Measurements from ENCODE around the gene MEPCE. TPM values are rescaled to one million over a fixed set of nuclear protein-coding genes. Genes with fewer than 3 reads are reported as not detected.

MEPCE gene
- total RNA-seq, 4 donors from 2014 or later: 27.9 to 34.2 (median 30.8) TPM

DNA sequence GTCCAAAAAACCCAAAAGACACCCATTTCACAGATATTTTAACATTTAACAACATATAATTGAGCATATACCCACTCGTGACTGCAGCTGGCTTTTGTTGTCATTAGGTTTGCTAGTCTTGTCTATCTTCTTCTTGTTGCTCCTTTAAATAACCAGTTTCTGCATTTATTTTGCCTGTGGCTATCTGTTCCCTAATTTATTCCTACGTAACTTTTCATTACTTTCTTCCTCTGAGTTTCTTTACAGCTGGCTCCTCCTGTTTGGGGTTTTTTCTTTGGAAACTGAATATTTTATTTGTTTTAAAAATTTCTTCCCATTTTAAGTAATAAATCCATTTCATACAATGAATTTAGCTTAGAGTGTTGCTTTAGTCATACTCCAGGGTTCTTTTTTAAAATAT, 41.9 kb upstream of the MEPCE start:
- Histone ChIP-seq H3K4me1 (peaks cover 0 to 4% (median 0%) of the 10 kb centered on the region in 3 donors), H3K27ac (no peak overlapping the region), H3K9me3 (no peaks in the 10 kb centered on the region), H3K27me3 (peaks cover 5% of the 10 kb centered on the region), H3K4me3 (no peak overlapping the region), H3K36me3 (no peaks in the 10 kb centered on the region)
- 57 to 73% methylated on average over 1 to 2 of the region's 2 CpGs for WGBS, 2 donors (ENCODE audit: low coverage in 1 of 2)
- TF ChIP-seq EP300 (IDR thresholded peaks at IDR 0.05): no peak
- TF ChIP-seq, protein P1, sequence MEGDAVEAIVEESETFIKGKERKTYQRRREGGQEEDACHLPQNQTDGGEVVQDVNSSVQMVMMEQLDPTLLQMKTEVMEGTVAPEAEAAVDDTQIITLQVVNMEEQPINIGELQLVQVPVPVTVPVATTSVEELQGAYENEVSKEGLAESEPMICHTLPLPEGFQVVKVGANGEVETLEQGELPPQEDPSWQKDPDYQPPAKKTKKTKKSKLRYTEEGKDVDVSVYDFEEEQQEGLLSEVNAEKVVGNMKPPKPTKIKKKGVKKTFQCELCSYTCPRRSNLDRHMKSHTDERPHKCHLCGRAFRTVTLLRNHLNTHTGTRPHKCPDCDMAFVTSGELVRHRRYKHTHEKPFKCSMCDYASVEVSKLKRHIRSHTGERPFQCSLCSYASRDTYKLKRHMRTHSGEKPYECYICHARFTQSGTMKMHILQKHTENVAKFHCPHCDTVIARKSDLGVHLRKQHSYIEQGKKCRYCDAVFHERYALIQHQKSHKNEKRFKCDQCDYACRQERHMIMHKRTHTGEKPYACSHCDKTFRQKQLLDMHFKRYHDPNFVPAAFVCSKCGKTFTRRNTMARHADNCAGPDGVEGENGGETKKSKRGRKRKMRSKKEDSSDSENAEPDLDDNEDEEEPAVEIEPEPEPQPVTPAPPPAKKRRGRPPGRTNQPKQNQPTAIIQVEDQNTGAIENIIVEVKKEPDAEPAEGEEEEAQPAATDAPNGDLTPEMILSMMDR (IDR thresholded peaks at IDR 0.05): no peak
- no peak for TF ChIP-seq POLR2A (IDR thresholded peaks at IDR 0.05)
- TF ChIP-seq POLR2AphosphoS5 (IDR thresholded peaks at IDR 0.05): no peak
- no peak for ATAC-seq

DNA sequence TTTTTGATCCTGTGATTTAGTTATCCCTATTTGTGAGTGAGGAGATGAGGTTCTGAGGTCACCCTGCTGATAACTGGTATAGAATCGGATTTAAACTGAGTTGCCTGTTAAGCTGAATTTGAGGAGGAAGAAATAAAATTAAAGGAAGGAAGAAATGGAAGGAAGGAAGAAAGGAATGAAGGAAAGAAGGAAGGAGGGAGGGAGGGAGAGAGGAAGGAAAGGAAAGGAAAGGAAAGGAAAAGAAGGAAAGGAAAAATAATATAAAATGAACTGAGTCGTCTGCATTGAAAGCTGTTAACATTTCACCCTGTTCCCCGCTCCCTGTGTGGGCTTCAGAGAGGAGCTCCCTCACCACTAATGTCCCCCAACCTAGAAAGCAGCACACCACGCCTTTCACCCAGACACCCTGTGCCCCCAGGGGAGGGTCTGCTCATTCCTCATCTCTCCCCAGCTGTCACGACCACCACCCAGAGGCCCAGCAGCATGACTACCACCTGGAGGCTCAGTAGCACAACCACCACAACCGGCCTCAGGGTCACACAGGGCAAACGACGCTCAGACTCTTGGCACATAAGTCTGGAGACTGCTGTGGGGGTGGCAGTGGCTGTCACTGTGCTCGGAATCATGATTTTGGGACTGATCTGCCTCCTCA, 40.1 kb upstream of the MEPCE start:
- TF ChIP-seq POLR2A (IDR thresholded peaks at IDR 0.05) (no peak), POLR2AphosphoS5 (IDR thresholded peaks at IDR 0.05) (no peak), EP300 (IDR thresholded peaks at IDR 0.05) (no peak)
- TF ChIP-seq, protein P1 (IDR thresholded peaks at IDR 0.05): no peak
- peaks cover 5% of the 10 kb centered on the region for H3K27me3 ChIP-seq
- H3K9me3 ChIP-seq: no peaks in the 10 kb centered on the region
- 74 to 100% methylated on average over 1 to 4 of the region's 9 CpGs for WGBS, 2 donors (ENCODE audit: low coverage in 1 of 2)
- H3K27ac ChIP-seq: no peak overlapping the region
- peaks cover 0 to 4% (median 0%) of the 10 kb centered on the region in 3 donors for H3K4me1 ChIP-seq
- no peak overlapping the region for H3K4me3 ChIP-seq
- H3K36me3 ChIP-seq: no peaks in the 10 kb centered on the region
- no peak for ATAC-seq

DNA sequence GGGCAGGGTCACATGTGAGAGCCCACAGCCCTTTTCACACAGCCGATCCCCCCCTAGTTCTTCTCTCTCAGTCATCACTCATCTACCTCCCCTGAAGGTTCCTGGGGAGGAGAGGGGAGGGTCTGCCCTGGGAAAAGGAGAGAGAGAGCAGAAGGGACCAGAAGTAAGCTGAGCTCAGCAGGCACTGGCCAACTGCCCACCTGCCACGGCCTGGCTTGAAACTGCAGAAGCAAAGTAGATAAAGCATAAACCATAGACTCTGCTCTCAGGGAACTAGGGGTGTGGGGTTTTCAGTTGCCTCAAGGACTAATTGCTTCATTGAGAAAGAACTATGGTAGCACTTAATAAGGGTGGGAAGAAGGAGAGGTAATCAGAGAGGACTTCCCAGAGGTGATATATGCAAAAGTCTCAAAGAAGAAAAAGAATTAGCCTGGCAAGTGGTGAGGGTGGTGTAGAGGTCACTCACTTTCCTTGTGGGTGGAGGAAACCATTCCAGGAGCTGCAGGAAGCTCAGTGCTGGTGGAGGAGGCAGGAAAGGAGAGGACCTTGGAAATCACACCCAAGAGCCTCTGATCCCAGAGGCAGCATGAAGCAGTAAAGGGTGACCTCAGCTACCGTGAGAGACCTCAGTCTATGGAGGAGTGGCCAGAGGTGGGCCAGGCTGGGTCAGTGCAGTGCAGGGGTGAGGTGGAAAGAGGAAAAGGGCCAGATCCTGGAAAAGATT, 39.2 kb upstream of the MEPCE start:
- Histone ChIP-seq H3K4me1 (peaks cover 0 to 4% (median 0%) of the 10 kb centered on the region in 3 donors), H3K9me3 (no peaks in the 10 kb centered on the region), H3K4me3 (no peak overlapping the region), H3K36me3 (no peaks in the 10 kb centered on the region), H3K27ac (no peak overlapping the region), H3K27me3 (peaks cover 5% of the 10 kb centered on the region)
- no peak for TF ChIP-seq EP300 (IDR thresholded peaks at IDR 0.05)
- TF ChIP-seq POLR2AphosphoS5 (IDR thresholded peaks at IDR 0.05): no peak
- no peak for TF ChIP-seq POLR2A (IDR thresholded peaks at IDR 0.05)
- TF ChIP-seq, protein P1 (IDR thresholded peaks at IDR 0.05): no peak
- ATAC-seq: no peak
- 43 to 60% methylated on average over 1 of the region's 3 CpGs for WGBS, 2 donors (ENCODE audit: low coverage in 1 of 2)

DNA sequence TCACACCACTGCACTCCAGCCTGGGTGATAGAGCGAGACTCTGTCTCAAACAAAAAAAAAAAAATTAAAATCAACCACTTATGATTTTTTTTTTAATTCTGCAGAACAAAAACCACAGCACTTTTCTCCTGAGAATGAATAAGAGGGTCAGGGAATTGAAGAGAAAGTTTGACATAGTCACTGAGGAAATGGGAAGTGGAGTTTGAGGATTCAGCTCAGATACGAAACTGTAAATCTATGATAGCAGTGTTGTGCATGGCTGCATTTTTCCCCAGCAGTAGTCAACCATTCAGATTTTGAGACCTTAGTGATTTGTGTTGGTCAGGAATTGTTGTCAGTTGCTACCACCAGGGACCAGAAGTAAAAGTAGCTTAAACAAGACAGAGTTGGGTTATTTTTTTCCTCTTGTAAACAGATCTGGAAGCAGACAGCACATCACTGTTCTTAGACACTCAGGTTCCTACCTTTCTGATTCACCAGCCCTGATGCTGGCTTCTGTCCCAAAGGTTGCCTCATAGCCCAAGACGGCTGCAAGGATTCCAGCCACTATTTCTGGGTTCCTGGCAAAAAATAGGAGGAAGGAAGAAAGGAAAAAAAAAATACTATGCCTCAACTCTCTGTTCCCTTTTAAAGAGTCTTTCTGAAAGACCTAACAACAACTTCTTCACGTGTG, 36.3 kb upstream of the MEPCE start:
- Histone ChIP-seq H3K4me1 (no peaks in the 10 kb centered on the region), H3K36me3 (no peaks in the 10 kb centered on the region), H3K27ac (no peak overlapping the region), H3K4me3 (no peak overlapping the region), H3K27me3 (peaks cover 5% of the 10 kb centered on the region), H3K9me3 (no peaks in the 10 kb centered on the region)
- TF ChIP-seq EP300 (IDR thresholded peaks at IDR 0.05) (no peak), POLR2A (IDR thresholded peaks at IDR 0.05) (no peak), POLR2AphosphoS5 (IDR thresholded peaks at IDR 0.05) (no peak)
- TF ChIP-seq, protein P1 (IDR thresholded peaks at IDR 0.05): no peak
- 72 to 74% methylated on average over 3 to 4 of the region's 4 CpGs for WGBS, 2 donors (ENCODE audit: low coverage in 1 of 2)
- no peak for ATAC-seq

Measured in gastroesophageal sphincter (tissue), 4 donors.